Stimulated activated naive CD8-positive, alpha-beta T cell treated with anti-CD3 and anti-CD28 coated beads, Interleukin-15, Interleukin-2, amounts not matched to agents 100 ng/mL and 50 ng/mL, for 24 hours (primary cell): ENCODE measurements around the gene DEUP1.

Experiments used
- H3K27ac Mint-ChIP-seq: one replicate; pipeline ENCODE4 v1.8.0; 2021; ENCODE audit warnings: mild to moderate bottlenecking, mixed read lengths
- H3K27me3 Mint-ChIP-seq: one replicate; pipeline ENCODE4 v1.8.0; 2021; ENCODE audit warnings: mixed read lengths
- H3K36me3 Mint-ChIP-seq: one replicate; pipeline ENCODE4 v1.8.0; 2021; ENCODE audit warnings: low read depth, mixed read lengths
- H3K4me1 Mint-ChIP-seq: one replicate; pipeline ENCODE4 v1.8.0; 2021; ENCODE audit warnings: low read depth, mixed read lengths
- H3K4me3 Mint-ChIP-seq: one replicate; pipeline ENCODE4 v1.8.0; 2021; ENCODE audit warnings: mild to moderate bottlenecking, mixed read lengths
- H3K9me3 Mint-ChIP-seq: one replicate; pipeline ENCODE4 v1.8.0; 2021; ENCODE audit warnings: mixed read lengths

The DEUP1 gene

DNA sequence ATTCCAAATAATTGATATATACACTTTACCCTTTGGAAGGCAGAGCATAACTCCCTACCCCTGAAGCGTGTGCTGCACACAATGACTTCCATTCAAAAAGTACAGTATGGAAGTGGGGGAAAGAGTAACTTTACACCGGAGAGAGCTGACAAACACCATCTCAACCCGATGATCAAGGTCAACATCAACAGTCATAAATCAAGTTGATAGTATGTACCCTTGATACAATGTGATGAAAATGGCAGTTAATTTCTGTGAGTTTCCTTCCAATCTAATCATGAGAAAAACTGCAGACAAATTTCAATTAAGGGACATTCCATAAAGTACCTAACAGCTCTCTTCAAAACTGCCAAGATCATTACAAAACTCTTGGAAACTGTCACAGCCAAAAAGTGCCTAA lies 6.0 kb upstream of the DEUP1 start:
- Mint-ChIP-seq H3K36me3 (no peaks in the 10 kb centered on the region), H3K4me1 (no peaks in the 10 kb centered on the region), H3K4me3 (no peak overlapping the region), H3K27ac (no peak overlapping the region), H3K27me3 (peaks cover 7% of the 10 kb centered on the region), H3K9me3 (no peaks in the 10 kb centered on the region)

DNA sequence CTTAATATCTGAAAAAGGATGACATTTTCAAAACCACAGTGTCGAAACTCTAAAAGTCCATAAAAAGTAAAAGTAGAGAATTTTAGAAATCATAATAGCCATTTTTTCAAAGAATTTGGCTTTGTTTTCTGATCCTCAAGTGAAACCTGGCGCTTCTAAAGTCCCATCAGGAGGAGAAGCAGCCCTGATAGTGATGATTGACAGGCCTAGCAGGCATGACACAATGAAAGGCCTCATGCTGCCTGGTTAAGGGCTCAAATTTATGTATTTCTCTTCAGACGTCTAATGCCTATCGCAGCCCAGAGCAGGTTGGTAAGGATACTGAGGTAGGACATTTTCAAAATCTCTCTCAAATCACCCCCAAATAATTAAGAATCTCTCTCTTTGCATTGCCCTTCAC lies 3.9 kb upstream of the DEUP1 start:
- no peaks in the 10 kb centered on the region for H3K9me3 Mint-ChIP-seq
- no peaks in the 10 kb centered on the region for H3K36me3 Mint-ChIP-seq
- H3K4me1 Mint-ChIP-seq, result peaks cover 3% of the 10 kb centered on the region
- no peak overlapping the region for H3K4me3 Mint-ChIP-seq
- H3K27ac Mint-ChIP-seq, result no peak overlapping the region
- peaks cover 23% of the 10 kb centered on the region for H3K27me3 Mint-ChIP-seq

DNA sequence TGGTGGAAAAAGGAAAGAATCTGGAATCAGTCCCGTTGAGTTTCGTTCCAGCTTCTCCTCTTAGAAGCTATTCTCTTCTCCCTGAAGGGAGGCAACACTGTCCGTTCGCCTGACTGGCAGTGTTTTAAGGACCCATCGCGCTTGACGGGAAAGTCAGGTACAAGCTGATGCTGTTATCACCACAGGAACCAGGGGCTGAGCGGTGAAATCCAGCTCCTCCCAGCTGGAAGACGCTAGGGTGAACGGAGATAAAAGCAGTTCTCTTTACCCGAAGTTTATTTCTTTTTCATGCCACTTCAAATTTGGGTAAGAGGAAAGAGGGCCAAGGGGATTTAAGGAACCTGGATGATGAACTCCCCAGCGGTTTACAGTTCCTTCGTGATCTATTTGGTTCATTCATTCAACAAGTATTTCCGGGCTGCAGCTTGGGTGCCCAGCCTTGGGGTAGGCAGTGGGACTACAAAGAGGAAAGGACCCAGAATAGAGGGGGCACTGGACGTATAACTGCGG lies 551 bp upstream of the DEUP1 start:
- Mint-ChIP-seq H3K4me3 (peak overlapping the region; percentile 30), H3K4me1 (peaks cover 3% of the 10 kb centered on the region), H3K9me3 (no peaks in the 10 kb centered on the region), H3K27ac (no peak overlapping the region), H3K36me3 (no peaks in the 10 kb centered on the region), H3K27me3 (peaks cover 40% of the 10 kb centered on the region)

DNA sequence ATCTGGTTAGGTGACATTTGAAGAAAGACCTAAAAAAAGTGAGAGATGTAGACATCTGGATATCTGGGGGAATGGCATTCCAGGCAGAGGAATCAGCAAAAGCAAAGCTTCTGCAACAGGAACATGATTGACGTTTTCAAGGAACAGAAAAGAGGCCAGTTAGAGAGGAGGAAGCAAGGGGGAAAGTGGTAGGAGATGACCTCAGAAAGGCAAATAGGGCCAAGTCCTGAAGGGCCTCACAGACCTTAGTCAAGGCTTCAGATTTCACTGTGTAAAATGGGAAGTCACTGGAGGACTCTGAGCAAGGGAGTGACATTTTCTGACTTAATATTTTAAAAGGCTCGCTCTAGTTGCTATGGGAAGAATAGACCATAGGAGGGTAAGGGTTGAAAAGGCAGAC lies 9.7 kb downstream of the DEUP1 start:
- H3K36me3 Mint-ChIP-seq, result no peaks in the 10 kb centered on the region
- H3K4me3 Mint-ChIP-seq, result no peak overlapping the region
- H3K9me3 Mint-ChIP-seq, result no peaks in the 10 kb centered on the region
- H3K4me1 Mint-ChIP-seq, result no peaks in the 10 kb centered on the region
- H3K27me3 Mint-ChIP-seq, result peaks cover 3% of the 10 kb centered on the region
- no peak overlapping the region for H3K27ac Mint-ChIP-seq

DNA sequence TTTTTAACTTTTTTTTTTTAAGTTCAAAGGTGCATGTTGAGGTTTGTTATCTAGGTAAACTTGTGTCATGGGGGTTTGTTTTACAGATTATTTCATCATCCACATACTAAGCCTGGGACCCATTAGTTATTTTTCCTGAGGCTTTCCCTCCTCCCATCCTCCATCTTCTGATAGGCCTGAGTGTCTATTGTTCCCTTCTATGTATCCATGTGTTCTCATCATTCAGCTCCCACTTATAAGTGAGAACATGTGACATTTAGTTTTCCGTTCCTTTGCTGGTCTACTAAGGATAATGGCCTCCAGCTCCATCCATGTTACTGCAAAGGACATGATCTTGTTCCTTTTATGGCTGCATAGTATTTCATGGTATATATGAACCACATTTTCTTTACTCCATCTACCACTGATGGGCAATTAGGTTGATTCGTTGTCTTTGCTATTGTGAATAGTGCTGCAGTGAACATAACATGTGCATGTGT lies 14.4 kb downstream of the DEUP1 start:
- Mint-ChIP-seq H3K27ac (no peak overlapping the region), H3K27me3 (peaks cover 7% of the 10 kb centered on the region), H3K4me3 (no peak overlapping the region), H3K9me3 (no peaks in the 10 kb centered on the region), H3K36me3 (no peaks in the 10 kb centered on the region), H3K4me1 (no peaks in the 10 kb centered on the region)

DNA sequence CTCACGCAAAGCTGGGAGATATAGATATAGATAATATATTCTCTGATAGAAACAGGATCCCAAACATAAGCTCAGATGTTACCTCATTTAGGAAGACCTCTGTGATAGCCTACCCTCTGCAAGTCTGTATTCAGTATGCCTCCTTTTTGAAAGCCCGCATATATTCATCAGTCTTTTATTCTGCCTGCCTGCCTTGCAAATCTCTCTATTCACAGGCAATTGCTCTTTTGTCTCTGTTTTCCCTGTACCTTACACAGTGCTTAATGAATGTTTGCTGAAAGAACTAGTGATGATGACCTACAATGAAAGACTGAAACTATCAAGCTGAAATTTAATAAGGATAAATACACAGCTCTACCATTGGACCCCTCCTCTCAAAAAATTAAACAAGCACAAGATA lies 18.4 kb downstream of the DEUP1 start:
- Mint-ChIP-seq H3K4me3 (no peak overlapping the region), H3K9me3 (no peaks in the 10 kb centered on the region), H3K27me3 (peaks cover 9% of the 10 kb centered on the region), H3K4me1 (no peaks in the 10 kb centered on the region), H3K27ac (no peak overlapping the region), H3K36me3 (no peaks in the 10 kb centered on the region)

DNA sequence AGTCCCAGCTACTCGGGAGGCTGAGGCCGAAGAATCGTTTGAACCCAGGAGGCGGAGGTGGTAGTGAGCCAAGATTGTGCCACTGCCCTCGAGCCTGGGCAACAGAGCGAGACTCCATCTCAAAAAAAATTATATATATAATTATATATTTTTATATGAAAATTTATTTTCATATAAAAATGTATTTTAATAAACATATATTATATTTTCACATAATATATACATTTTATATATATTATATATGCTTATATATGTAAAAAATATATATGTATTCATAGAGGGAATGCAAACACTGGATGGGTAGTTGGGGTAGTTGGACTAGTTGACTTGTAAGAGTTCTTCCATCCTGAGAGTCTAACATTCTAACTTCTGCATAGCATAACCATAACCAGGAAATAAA lies 20.3 kb downstream of the DEUP1 start:
- Mint-ChIP-seq H3K4me1 (no peaks in the 10 kb centered on the region), H3K9me3 (no peaks in the 10 kb centered on the region), H3K4me3 (no peak overlapping the region), H3K36me3 (no peaks in the 10 kb centered on the region), H3K27ac (no peak overlapping the region), H3K27me3 (peaks cover 9% of the 10 kb centered on the region)

DNA sequence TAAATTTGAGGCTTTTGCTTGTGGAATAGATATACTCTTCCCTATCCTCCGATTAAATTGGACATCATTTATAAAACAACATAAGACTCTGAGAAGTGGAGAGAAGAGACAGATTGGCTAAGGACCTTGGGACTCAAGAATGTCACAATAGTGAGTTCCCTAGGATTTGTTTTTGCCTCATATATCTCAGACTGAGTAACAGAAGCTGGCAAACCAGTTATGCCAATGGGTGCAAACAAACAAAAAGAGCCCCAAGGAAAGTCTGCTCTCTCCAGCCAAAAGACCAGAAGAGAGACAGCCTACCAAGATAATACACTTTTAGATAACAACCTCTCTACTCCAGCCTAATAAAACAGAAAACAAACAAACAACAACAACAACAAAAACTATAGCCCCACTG lies 28.9 kb downstream of the DEUP1 start:
- no peak overlapping the region for H3K4me3 Mint-ChIP-seq
- peaks cover 11% of the 10 kb centered on the region for H3K9me3 Mint-ChIP-seq
- H3K27ac Mint-ChIP-seq, result no peak overlapping the region
- no peaks in the 10 kb centered on the region for H3K4me1 Mint-ChIP-seq
- no peaks in the 10 kb centered on the region for H3K27me3 Mint-ChIP-seq
- H3K36me3 Mint-ChIP-seq, result no peaks in the 10 kb centered on the region

DNA sequence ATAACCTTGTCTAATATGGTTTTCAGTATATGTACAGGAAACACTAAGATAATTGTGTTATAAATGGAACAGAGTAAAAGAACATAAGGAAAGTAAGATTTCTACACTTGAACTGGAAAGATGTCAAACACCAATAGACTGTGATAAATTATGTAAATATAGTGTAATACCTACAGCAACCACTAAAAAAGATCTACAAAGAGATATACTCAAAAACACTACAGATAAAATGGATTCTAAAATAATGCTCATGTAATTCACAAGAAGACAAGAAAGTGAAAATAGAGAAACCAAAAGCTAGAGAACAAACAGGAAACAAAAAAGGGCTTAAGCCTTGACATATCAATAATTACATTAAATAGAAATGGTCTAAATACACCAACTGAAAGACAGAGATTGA lies 30.9 kb downstream of the DEUP1 start:
- H3K27me3 Mint-ChIP-seq, result no peaks in the 10 kb centered on the region
- H3K4me3 Mint-ChIP-seq, result no peak overlapping the region
- no peaks in the 10 kb centered on the region for H3K4me1 Mint-ChIP-seq
- no peaks in the 10 kb centered on the region for H3K36me3 Mint-ChIP-seq
- peaks cover 11% of the 10 kb centered on the region for H3K9me3 Mint-ChIP-seq
- H3K27ac Mint-ChIP-seq, result no peak overlapping the region

DNA sequence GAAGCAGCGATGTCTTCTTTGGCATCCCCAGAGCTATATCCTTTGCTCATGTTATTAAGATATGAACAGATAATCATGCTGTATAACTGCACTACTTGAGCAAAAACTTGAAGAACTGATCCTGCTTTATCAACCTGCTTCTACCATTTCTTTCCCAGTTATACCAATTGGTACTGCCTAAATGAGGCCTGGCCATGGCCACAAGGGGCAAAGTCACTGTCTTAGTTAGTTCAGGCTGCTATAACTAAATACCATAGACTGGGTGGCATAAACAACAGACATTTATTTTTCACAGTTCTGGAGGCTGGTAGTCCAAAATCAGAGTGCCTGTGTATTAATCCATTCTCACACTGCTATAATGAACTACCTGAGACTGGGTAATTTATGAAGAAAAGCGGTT lies 37.5 kb downstream of the DEUP1 start:
- H3K4me3 Mint-ChIP-seq, result no peak overlapping the region
- no peak overlapping the region for H3K27ac Mint-ChIP-seq
- H3K27me3 Mint-ChIP-seq, result no peaks in the 10 kb centered on the region
- H3K36me3 Mint-ChIP-seq, result no peaks in the 10 kb centered on the region
- H3K9me3 Mint-ChIP-seq, result peaks cover 9% of the 10 kb centered on the region
- no peaks in the 10 kb centered on the region for H3K4me1 Mint-ChIP-seq

DNA sequence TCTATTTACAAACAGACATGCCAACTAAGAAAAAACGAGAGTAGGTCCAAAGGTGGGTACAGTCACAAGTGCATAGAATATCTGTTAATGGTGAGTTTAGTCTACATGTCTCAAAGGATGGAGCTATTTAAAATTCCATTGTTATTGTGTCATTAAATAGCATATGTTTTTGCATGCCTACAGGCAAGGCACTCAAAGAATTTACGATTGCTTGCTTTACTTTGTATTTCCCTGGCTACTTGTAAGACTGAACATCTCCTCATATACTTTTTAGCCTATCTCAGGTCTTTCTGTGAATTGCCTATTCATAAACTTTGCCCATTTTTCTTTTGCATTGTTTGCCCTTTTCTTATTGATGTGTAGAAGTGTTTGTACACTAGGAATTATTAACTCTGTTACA lies 39.7 kb downstream of the DEUP1 start:
- Mint-ChIP-seq H3K27ac (no peak overlapping the region), H3K4me3 (no peak overlapping the region), H3K9me3 (peaks cover 7% of the 10 kb centered on the region), H3K4me1 (no peaks in the 10 kb centered on the region), H3K27me3 (no peaks in the 10 kb centered on the region), H3K36me3 (no peaks in the 10 kb centered on the region)

DNA sequence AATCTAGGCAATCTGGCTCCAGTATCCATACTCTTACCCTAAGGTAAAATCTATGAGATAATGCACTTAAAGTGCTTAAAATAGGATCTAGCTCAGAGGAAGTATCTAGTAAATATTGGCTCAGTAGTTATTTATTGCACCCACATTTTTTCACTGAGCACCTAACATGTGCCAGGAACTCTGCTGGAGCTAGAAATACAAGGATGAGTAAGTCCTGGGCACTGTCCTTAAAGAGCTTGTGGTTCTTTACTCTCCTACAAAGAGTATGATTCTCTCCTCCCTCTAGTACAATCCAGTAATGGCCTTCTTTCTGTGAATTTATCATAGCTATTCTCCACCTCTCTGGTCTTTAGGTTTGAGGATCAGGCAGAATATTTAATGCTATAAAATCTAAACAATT lies 59.2 kb downstream of the DEUP1 start:
- Mint-ChIP-seq H3K4me3 (no peak overlapping the region), H3K27ac (no peak overlapping the region), H3K36me3 (no peaks in the 10 kb centered on the region), H3K9me3 (no peaks in the 10 kb centered on the region), H3K27me3 (peaks cover 8% of the 10 kb centered on the region), H3K4me1 (no peaks in the 10 kb centered on the region)

DNA sequence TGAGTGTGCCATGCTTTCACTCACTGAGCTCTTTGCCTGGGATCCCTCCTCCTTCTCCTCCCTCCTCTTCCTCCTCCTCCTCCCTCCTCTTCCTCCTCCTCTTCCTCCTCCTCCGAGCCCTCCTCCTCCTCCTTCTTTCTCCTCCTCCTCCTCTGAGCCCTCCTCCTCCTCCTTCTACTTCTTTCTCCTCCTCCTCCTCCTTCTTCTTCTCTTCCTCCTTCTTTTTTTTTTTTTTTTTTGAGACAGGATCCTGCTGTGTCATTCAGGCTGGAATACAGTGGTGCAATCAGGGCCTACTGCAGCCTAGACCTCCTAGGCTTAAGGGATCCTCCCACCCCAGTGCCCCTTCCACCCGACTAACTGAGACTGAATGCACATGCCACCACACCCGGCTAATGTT lies 62.3 kb downstream of the DEUP1 start:
- Mint-ChIP-seq H3K27me3 (peaks cover 8% of the 10 kb centered on the region), H3K4me1 (no peaks in the 10 kb centered on the region), H3K4me3 (no peak overlapping the region), H3K36me3 (no peaks in the 10 kb centered on the region), H3K27ac (no peak overlapping the region), H3K9me3 (no peaks in the 10 kb centered on the region)

DNA sequence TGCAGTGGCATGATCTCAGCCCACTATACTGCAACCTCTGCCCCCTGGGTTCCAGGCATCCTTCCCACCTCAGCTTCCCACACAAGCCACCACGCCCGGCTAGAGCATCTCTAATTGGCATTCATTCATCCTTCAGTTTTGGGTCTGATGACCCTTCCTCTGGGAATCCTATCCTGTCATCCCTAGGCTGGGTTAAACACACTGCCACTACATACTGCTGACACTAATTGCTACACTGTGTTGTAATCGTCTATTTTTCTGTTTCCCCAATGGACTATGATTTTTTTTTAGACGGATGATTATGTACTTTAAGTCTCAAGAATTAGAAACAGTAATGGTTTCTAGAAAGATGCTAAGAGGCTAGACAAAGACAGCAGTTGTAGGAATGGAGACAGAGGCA lies 62.8 kb downstream of the DEUP1 start:
- Mint-ChIP-seq H3K27me3 (peaks cover 4% of the 10 kb centered on the region), H3K9me3 (no peaks in the 10 kb centered on the region), H3K4me1 (no peaks in the 10 kb centered on the region), H3K36me3 (no peaks in the 10 kb centered on the region), H3K4me3 (no peak overlapping the region), H3K27ac (no peak overlapping the region)

DNA sequence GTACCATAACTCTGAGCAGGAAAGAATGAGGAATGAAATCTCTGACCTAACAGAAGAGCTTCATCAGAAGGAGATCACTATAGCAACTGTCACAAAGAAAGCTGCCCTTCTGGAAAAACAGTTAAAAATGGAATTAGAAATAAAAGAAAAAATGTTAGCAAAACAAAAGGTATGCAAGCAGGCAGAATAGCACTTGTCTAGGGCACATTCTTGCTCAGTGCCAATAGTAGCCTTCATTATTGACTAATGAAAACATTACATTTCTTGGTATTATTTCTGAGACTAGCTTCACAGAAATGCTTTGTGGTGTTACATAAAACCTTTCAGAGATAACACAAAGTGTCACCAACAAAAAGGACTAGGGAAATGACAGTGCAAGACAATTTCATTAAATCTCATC lies 63.9 kb downstream of the DEUP1 start:
- no peaks in the 10 kb centered on the region for H3K36me3 Mint-ChIP-seq
- no peak overlapping the region for H3K27ac Mint-ChIP-seq
- H3K4me3 Mint-ChIP-seq, result no peak overlapping the region
- H3K9me3 Mint-ChIP-seq, result no peaks in the 10 kb centered on the region
- H3K4me1 Mint-ChIP-seq, result no peaks in the 10 kb centered on the region
- H3K27me3 Mint-ChIP-seq, result peaks cover 3% of the 10 kb centered on the region

DNA sequence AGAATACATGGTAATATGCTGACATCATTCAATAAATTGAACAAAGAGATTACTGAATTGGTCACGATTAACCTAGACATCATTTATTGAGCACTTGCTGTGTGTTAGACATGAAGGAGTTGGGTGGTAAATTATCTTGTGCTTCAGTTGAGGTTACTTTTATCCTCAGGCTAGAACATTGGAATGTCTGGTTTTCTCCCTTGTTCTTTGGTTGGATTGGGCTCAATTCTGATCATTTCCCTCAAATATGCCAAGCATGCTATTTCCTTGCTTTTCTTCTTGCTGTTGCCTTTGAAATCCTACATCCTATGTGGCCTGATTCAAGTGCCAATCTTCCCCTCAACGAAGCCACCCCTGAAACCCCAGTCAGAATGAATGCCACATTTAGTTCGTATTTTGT lies 65.8 kb downstream of the DEUP1 start:
- no peak overlapping the region for H3K27ac Mint-ChIP-seq
- no peaks in the 10 kb centered on the region for H3K36me3 Mint-ChIP-seq
- no peak overlapping the region for H3K4me3 Mint-ChIP-seq
- H3K27me3 Mint-ChIP-seq, result peaks cover 6% of the 10 kb centered on the region
- no peaks in the 10 kb centered on the region for H3K4me1 Mint-ChIP-seq
- peaks cover 5% of the 10 kb centered on the region for H3K9me3 Mint-ChIP-seq
